Measurements from ENCODE around the gene ZNF586.
A peak's percentile ranks its signal among the peaks of the same experiment; 100 is the strongest.

ZNF586 gene

DNA sequence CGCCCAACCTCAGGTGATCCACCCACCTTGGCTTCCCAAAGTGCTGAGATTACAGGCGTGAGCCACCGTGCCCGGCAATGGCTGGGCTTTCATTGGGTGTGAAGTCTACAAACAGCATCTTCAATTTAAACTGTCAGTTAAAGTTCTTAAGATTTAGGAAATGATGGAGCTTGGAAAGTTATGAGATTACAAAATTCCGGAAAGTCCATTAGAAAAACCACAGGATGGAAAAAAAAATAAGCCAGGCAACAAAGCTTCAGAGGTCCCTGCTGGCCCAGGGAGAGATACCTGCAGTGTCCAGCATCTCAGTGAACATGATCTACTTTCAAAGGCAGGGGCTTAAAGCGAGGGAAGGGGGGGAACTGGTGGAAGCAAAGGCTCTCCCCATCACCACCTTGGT, 56.0 kb downstream of the ZNF586 start:
- Mint-ChIP-seq H3K4me3 (no peak overlapping the region), H3K36me3 (ENCODE audit: low read depth) (peaks cover 64% of the 10 kb centered on the region), H3K27ac (no peak overlapping the region), H3K9me3 (peaks cover 2% of the 10 kb centered on the region), H3K4me1 (peaks cover 39% of the 10 kb centered on the region), H3K27me3 (ENCODE audit: low read depth) (no peaks in the 10 kb centered on the region)
- TF ChIP-seq, protein P1, sequence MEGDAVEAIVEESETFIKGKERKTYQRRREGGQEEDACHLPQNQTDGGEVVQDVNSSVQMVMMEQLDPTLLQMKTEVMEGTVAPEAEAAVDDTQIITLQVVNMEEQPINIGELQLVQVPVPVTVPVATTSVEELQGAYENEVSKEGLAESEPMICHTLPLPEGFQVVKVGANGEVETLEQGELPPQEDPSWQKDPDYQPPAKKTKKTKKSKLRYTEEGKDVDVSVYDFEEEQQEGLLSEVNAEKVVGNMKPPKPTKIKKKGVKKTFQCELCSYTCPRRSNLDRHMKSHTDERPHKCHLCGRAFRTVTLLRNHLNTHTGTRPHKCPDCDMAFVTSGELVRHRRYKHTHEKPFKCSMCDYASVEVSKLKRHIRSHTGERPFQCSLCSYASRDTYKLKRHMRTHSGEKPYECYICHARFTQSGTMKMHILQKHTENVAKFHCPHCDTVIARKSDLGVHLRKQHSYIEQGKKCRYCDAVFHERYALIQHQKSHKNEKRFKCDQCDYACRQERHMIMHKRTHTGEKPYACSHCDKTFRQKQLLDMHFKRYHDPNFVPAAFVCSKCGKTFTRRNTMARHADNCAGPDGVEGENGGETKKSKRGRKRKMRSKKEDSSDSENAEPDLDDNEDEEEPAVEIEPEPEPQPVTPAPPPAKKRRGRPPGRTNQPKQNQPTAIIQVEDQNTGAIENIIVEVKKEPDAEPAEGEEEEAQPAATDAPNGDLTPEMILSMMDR (IDR thresholded peaks at IDR 0.05; ENCODE audit: unreplicated experiment in 3 of 3), result no peak

DNA sequence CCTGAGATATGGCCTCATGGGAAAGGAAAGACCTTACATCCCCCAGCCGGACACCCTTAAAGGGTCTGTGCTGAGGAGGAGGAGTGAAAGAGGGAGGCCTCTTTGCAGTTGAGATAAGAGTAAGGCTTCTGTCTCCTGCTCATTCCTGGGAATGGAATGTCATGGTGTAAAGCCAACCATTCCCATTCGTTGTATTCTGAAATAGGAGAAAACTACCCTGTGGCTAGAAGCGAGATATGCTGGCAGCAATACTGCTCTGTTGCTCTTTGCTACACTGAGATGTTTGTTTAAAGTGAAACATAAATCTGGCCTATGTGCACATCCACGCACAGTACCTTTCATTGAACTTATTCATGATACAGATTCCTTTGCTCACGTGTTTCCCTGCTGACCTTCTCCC, 59.8 kb downstream of the ZNF586 start:
- H3K27me3 Mint-ChIP-seq (ENCODE audit: low read depth), result peaks cover 4% of the 10 kb centered on the region
- H3K36me3 Mint-ChIP-seq (ENCODE audit: low read depth), result peaks cover 57% of the 10 kb centered on the region
- H3K4me1 Mint-ChIP-seq, result peaks cover 30% of the 10 kb centered on the region
- TF ChIP-seq, protein P1 (IDR thresholded peaks at IDR 0.05; ENCODE audit: unreplicated experiment in 3 of 3), result no peak
- H3K27ac Mint-ChIP-seq, result peak overlapping the region; percentile 92 to 98 (median 98)
- H3K9me3 Mint-ChIP-seq, result no peaks in the 10 kb centered on the region
- H3K4me3 Mint-ChIP-seq, result peak overlapping the region; percentile 25 to 92 (median 68)

DNA sequence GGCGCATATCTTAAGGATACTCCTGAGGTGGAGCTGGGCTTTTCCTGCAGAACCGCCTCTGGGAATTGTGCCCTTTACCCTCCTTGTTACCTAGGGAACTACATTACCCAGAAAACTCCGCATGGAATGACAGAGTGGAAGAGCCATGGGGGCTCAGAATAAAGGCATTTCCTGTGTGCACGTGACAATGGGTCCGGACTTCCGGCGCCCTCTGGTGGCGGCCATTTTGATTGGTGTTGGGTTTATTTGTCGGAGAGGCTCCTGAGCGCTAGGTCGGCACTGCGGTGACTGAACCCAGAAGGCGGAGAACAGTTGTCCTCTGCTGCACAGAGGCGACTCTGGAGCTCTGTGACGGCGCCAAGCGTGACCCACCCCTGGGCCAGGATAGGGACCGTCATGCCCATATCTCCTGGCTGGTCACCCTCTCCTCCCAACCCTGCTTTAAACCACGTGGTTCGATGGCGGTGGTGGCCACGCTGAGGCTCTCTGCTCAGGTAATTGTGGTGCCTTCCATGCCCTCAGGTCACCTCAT, 60.7 kb downstream of the ZNF586 start, which contains the start of gene ZNF587B:
Gene ZNF587B (plus strand): TSS at position 229 of the 532 bp plus-strand sequence. CDS start 230 bp downstream, at position 459.
- H3K4me1 Mint-ChIP-seq, result peaks cover 26% of the 10 kb centered on the region
- H3K27ac Mint-ChIP-seq, result peak within 1 kb of the TSS; percentile 92 to 98 (median 98)
- H3K36me3 Mint-ChIP-seq (ENCODE audit: low read depth), result peaks cover 53% of the 10 kb centered on the region
- TF ChIP-seq, protein P1 (IDR thresholded peaks at IDR 0.05; ENCODE audit: unreplicated experiment in 3 of 3), result peak; percentile 28 to 49 (median 38)
- H3K4me3 Mint-ChIP-seq, result peak within 1 kb of the TSS; percentile 91 to 92 (median 91)
- peaks cover 4% of the 10 kb centered on the region for H3K27me3 Mint-ChIP-seq (ENCODE audit: low read depth)
- H3K9me3 Mint-ChIP-seq, result no peaks in the 10 kb centered on the region

Measured in nephron (organoid).